HCT116 (cell line): ENCODE measurements around the gene DNMT3A.

ENCODE experiments used
- CTCF ChIP-seq, 3 experiments: fragments of 200-600 bp in 1 of 3; sonication (generic) in 1 of 3; IDR thresholded peaks in 2 of 3; conservative IDR thresholded peaks in 1 of 3; 2 replicates each; pipeline ENCODE4 v1.5.1; 2012 to 2017; ENCODE audit warnings: low read depth in 2 of 3, low read length in 2 of 3, antibody characterized with exemption in 1 of 3, borderline replicate concordance in 1 of 3, control low read depth in 1 of 3, mild to moderate bottlenecking in 1 of 3, mixed read lengths in 1 of 3, mixed run types in 1 of 3, moderate library complexity in 1 of 3; ENCODE audit not compliant: insufficient read depth in 1 of 3
- EGR1 ChIP-seq: IDR thresholded peaks from 2 replicates; pipeline ENCODE4 v1.6.1; 2012; ENCODE audit warnings: low read depth
- EZH2 ChIP-seq: fragments of 200-600 bp; sonication (generic); IDR thresholded peaks from 2 replicates; pipeline ENCODE4 v1.6.1; 2017; ENCODE audit warnings: antibody characterized with exemption, mixed run types
- EZH2phosphoT487 ChIP-seq: fragments of 200-600 bp; IDR thresholded peaks from 2 replicates; pipeline ENCODE4 v1.6.1; 2018; ENCODE audit warnings: antibody characterized with exemption, borderline replicate concordance
- POLR2A ChIP-seq: IDR thresholded peaks from 2 replicates; pipeline ENCODE4 v1.7.0; 2011; ENCODE audit warnings: borderline replicate concordance; ENCODE audit not compliant: insufficient read depth, insufficient read length; ENCODE audit errors: extremely low read depth
- POLR2AphosphoS5 ChIP-seq: IDR thresholded peaks from 2 replicates; pipeline ENCODE4 v1.6.1; 2011; ENCODE audit warnings: mild to moderate bottlenecking, low read depth, low read length, moderate library complexity
- REST ChIP-seq: IDR thresholded peaks from 2 replicates; pipeline ENCODE4 v1.6.1; 2012; ENCODE audit warnings: low read depth
- SP1 ChIP-seq: IDR thresholded peaks from 2 replicates; pipeline ENCODE4 v1.6.1; 2012; ENCODE audit warnings: low read depth
- ZBTB33 ChIP-seq: IDR thresholded peaks from 2 replicates; pipeline ENCODE4 v1.6.1; 2011; ENCODE audit warnings: mild to moderate bottlenecking, low read length, moderate library complexity; ENCODE audit not compliant: insufficient replicate concordance; ENCODE audit errors: extremely low read depth
- ZFX ChIP-seq: fragments of 450-650 bp; IDR thresholded peaks from 2 replicates; pipeline ENCODE4 v1.6.1; 2017
- ZNF274 ChIP-seq: fragments of 200-500 bp; sonication (Bioruptor generic); IDR thresholded peaks from 2 replicates; pipeline ENCODE4 v1.6.1; 2014; ENCODE audit warnings: mild to moderate bottlenecking, low read depth, low read length, inconsistent platforms

- TF ChIP-seq POLR2AphosphoS5 (no peak), POLR2A (no peak), CTCF (IDR thresholded peaks at IDR 0.05 in 2 of 3, conservative IDR thresholded peaks at IDR 0.05 in 1 of 3; ENCODE audit: borderline replicate concordance in 1 of 3, insufficient read depth in 1 of 3, low read depth in 2 of 3, low read length in 2 of 3) (no peak), EGR1 (no peak), ZNF274 (no peak), ZFX (no peak), REST (no peak), EZH2phosphoT487 (no peak), SP1 (no peak), ZBTB33 (no peak), EZH2 (no peak)
Measured at GRCh38 chr2:25237764-25238163, 104.0 kb downstream of the DNMT3A start.
